ENCODE results near the gene ZSCAN25.

GRCh38 chr7:99631295-99632109 lies 14.8 kb downstream of the ZSCAN25 start:
- TF ChIP-seq, protein P1, sequence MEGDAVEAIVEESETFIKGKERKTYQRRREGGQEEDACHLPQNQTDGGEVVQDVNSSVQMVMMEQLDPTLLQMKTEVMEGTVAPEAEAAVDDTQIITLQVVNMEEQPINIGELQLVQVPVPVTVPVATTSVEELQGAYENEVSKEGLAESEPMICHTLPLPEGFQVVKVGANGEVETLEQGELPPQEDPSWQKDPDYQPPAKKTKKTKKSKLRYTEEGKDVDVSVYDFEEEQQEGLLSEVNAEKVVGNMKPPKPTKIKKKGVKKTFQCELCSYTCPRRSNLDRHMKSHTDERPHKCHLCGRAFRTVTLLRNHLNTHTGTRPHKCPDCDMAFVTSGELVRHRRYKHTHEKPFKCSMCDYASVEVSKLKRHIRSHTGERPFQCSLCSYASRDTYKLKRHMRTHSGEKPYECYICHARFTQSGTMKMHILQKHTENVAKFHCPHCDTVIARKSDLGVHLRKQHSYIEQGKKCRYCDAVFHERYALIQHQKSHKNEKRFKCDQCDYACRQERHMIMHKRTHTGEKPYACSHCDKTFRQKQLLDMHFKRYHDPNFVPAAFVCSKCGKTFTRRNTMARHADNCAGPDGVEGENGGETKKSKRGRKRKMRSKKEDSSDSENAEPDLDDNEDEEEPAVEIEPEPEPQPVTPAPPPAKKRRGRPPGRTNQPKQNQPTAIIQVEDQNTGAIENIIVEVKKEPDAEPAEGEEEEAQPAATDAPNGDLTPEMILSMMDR (IDR thresholded peaks at IDR 0.05): peak; percentile 38
- TF ChIP-seq EZH2 (IDR thresholded peaks at IDR 0.05) (no peak), EZH2phosphoT487 (IDR thresholded peaks at IDR 0.05) (no peak)
